Endothelial cell of umbilical vein (primary cell): ENCODE data around the gene LYRM2.

Source experiments
- CTCF ChIP-seq, 2 donors: IDR thresholded peaks; 1 replicate in 1 of 2; 2 replicates in 1 of 2; pipeline ENCODE4 v1.5.1; 2011; ENCODE audit warnings: low read length in 2 of 2, mild to moderate bottlenecking in 2 of 2, moderate library complexity in 2 of 2, control low read depth in 1 of 2, inconsistent platforms in 1 of 2, low read depth in 1 of 2; ENCODE audit not compliant: insufficient read depth in 1 of 2; ENCODE audit errors: extremely low read depth in 1 of 2
- MAX ChIP-seq: IDR thresholded peaks from 2 replicates; pipeline ENCODE4 v1.6.1; 2011; ENCODE audit not compliant: insufficient read depth, insufficient read length
- POLR2A ChIP-seq: IDR thresholded peaks from 2 replicates; pipeline ENCODE4 v1.6.1; 2012; ENCODE audit warnings: low read depth, mild to moderate bottlenecking, control low read depth, low read length
- POLR2AphosphoS5 ChIP-seq: IDR thresholded peaks from 2 replicates; pipeline ENCODE4 v1.6.1; 2012; ENCODE audit warnings: low read depth, mild to moderate bottlenecking, control low read depth, low read length, moderate library complexity; ENCODE audit not compliant: insufficient read depth

GRCh38 chr6:89613790-89614189, 24.8 kb downstream of the LYRM2 start:
- TF ChIP-seq POLR2AphosphoS5 (no peak), CTCF (IDR thresholded peaks at IDR 0.05; ENCODE audit: extremely low read depth in 1 of 2, insufficient read depth in 1 of 2, low read depth in 1 of 2, low read length in 2 of 2) (no peak), POLR2A (no peak), MAX (no peak)
